Measurements from ENCODE around the gene ANXA4.

Gene ANXA4

GRCh38 chr2:69741575-69742321, at the start of gene ANXA4:
Gene ANXA4 (plus strand): TSS chr2:69742134. CDS start chr2:69781566, 39,432 bp downstream.
- DNase-seq, result peak; percentile 44 to 66

GRCh38 chr2:69692424-69692823, 49.5 kb upstream of the ANXA4 start:
- DNase-seq, result no peak

GRCh38 chr2:69693059-69693774, 48.7 kb upstream of the ANXA4 start:
- DNase-seq, result peak; percentile 57 to 59

- peak; percentile 22 to 68 for DNase-seq
Observed at GRCh38 chr2:69693775-69694450, 48.0 kb upstream of the ANXA4 start.

GRCh38 chr2:69694894-69695849, 46.8 kb upstream of the ANXA4 start:
- no peak for DNase-seq

GRCh38 chr2:69695850-69696216, 46.1 kb upstream of the ANXA4 start:
- no peak for DNase-seq

GRCh38 chr2:69700381-69700780, 41.6 kb upstream of the ANXA4 start:
- DNase-seq, result no peak

GRCh38 chr2:69701100-69701945, 40.6 kb upstream of the ANXA4 start:
- no peak for DNase-seq

GRCh38 chr2:69703189-69703588, 38.7 kb upstream of the ANXA4 start:
- no peak for DNase-seq

GRCh38 chr2:69704446-69704845, 37.5 kb upstream of the ANXA4 start:
- no peak for DNase-seq

- no peak for DNase-seq
Observed at GRCh38 chr2:69709290-69709689, 32.6 kb upstream of the ANXA4 start.

- no peak for DNase-seq
Observed at GRCh38 chr2:69711971-69712370, 30.0 kb upstream of the ANXA4 start.

GRCh38 chr2:69714024-69714423, 27.9 kb upstream of the ANXA4 start:
- DNase-seq, result no peak

- DNase-seq, result peak; percentile 83 to 89
Observed at GRCh38 chr2:69714539-69715220, 27.3 kb upstream of the ANXA4 start.

GRCh38 chr2:69715964-69716363, 26.0 kb upstream of the ANXA4 start:
- no peak for DNase-seq

GRCh38 chr2:69716555-69717120, 25.3 kb upstream of the ANXA4 start:
- DNase-seq, result no peak

- DNase-seq, result no peak
Observed at GRCh38 chr2:69717186-69717585, 24.7 kb upstream of the ANXA4 start.

- DNase-seq, result no peak
Observed at GRCh38 chr2:69717861-69718273, 24.1 kb upstream of the ANXA4 start.

GRCh38 chr2:69718338-69718965, 23.5 kb upstream of the ANXA4 start:
- DNase-seq, result no peak

GRCh38 chr2:69720404-69720803, 21.5 kb upstream of the ANXA4 start:
- no peak for DNase-seq
